MM.1S (cell line): ENCODE measurements around the gene TBX4.

ENCODE experiments used
- DNase-seq: peaks from one replicate; pipeline ENCODE4 v3.0.0-alpha.2; 2015
- H2AFZ ChIP-seq: fragments of 300-600 bp; sonication (generic); 2 replicates; pipeline ENCODE4 v1.6.0; 2016; ENCODE audit warnings: antibody characterized with exemption, low read length
- H3F3A ChIP-seq: fragments of 300-600 bp; sonication (generic); 2 replicates; pipeline ENCODE4 v1.6.1; 2016; ENCODE audit warnings: mild to moderate bottlenecking, antibody characterized with exemption, low read length, moderate library complexity, mixed read lengths; ENCODE audit not compliant: insufficient read depth
- H3K27ac ChIP-seq: fragments of 300-600 bp; sonication (generic); 2 replicates; pipeline ENCODE4 v1.5.1; 2016; ENCODE audit warnings: mild to moderate bottlenecking, low read length
- H3K27me3 ChIP-seq: fragments of 300-600 bp; sonication (generic); replicated peaks from 2 replicates; pipeline ENCODE4 v1.6.0; 2016; ENCODE audit warnings: low read length; ENCODE audit not compliant: insufficient read depth
- H3K36me3 ChIP-seq: fragments of 300-600 bp; sonication (generic); replicated peaks from 2 replicates; pipeline ENCODE4 v1.6.1; 2016; ENCODE audit warnings: mild to moderate bottlenecking, low read length, mixed read lengths; ENCODE audit not compliant: insufficient read depth
- H3K4me1 ChIP-seq: fragments of 300-600 bp; sonication (generic); 2 replicates; pipeline ENCODE4 v1.6.1; 2016; ENCODE audit warnings: low read length, mixed read lengths
- H3K4me2 ChIP-seq: fragments of 300-600 bp; sonication (generic); 2 replicates; pipeline ENCODE4 v1.6.0; 2016; ENCODE audit warnings: low read depth, low read length
- H3K4me3 ChIP-seq: fragments of 300-600 bp; sonication (generic); 2 replicates; pipeline ENCODE4 v1.5.1; 2016; ENCODE audit warnings: low read length, mixed read lengths
- H3K79me2 ChIP-seq: fragments of 300-600 bp; sonication (generic); 2 replicates; pipeline ENCODE4 v1.6.1; 2016; ENCODE audit warnings: mixed run types, low read length, mixed read lengths
- H3K9ac ChIP-seq: fragments of 300-600 bp; sonication (generic); 2 replicates; pipeline ENCODE4 v1.6.1; 2016; ENCODE audit warnings: low read length, mixed read lengths
- H3K9me2 ChIP-seq: fragments of 300-600 bp; sonication (generic); replicated peaks from 2 replicates; pipeline ENCODE4 v1.6.1; 2016; ENCODE audit warnings: mild to moderate bottlenecking, low read length, mixed read lengths; ENCODE audit not compliant: insufficient read depth
- H3K9me3 ChIP-seq: fragments of 300-600 bp; sonication (generic); replicated peaks from 2 replicates; pipeline ENCODE4 v1.6.1; 2016; ENCODE audit warnings: mild to moderate bottlenecking, low read length, mixed read lengths; ENCODE audit not compliant: insufficient read depth
- H4K20me1 ChIP-seq: fragments of 300-600 bp; sonication (generic); 2 replicates; pipeline ENCODE4 v1.6.1; 2016; ENCODE audit warnings: mild to moderate bottlenecking, low read length, moderate library complexity, mixed read lengths; ENCODE audit not compliant: insufficient read depth
- CTCF ChIP-seq: fragments of 300-600 bp; sonication (generic); IDR thresholded peaks from 2 replicates; pipeline ENCODE4 v1.5.1; 2016; ENCODE audit warnings: antibody characterized with exemption, low read length, mixed read lengths
- EZH2 ChIP-seq: fragments of 300-600 bp; sonication (generic); optimal IDR thresholded peaks from 2 replicates; pipeline ENCODE3; 2017; ENCODE audit warnings: low read depth, mild to moderate bottlenecking, antibody characterized with exemption, low read length, mixed read lengths
- EZH2phosphoT487 ChIP-seq: fragments of 300-600 bp; sonication (generic); IDR thresholded peaks from 2 replicates; pipeline ENCODE4 v1.6.1; 2018; ENCODE audit warnings: antibody characterized with exemption, low read length

TBX4 gene

GRCh38 chr17:61413661-61414126 lies 38.5 kb upstream of the TBX4 start:
- H3K4me1 ChIP-seq: no peaks in the 10 kb centered on the region

GRCh38 chr17:61414141-61414935 lies 37.9 kb upstream of the TBX4 start:
- no peak for TF ChIP-seq CTCF
- TF ChIP-seq EZH2: no peak
- TF ChIP-seq EZH2phosphoT487: no peak
- Histone ChIP-seq H3K4me1 (no peaks in the 10 kb centered on the region), H3K4me3 (no peak overlapping the region), H3K4me2 (no peak overlapping the region), H4K20me1 (no peaks in the 10 kb centered on the region), H3K9ac (no peak overlapping the region), H3K9me2 (no peaks in the 10 kb centered on the region), H3K27ac (no peak overlapping the region), H3K36me3 (no peaks in the 10 kb centered on the region), H3K79me2 (no peaks in the 10 kb centered on the region), H3K9me3 (no peaks in the 10 kb centered on the region), H3K27me3 (peaks cover 11% of the 10 kb centered on the region), H3F3A (0 out of 2 replicates have a peak, but pooled peaks cover 4% of the 10 kb centered on the region), H2AFZ (no peak overlapping the region)
- DNase-seq: no peak

More at GRCh38 chr17:61413661-61414126, 38.5 kb upstream of the TBX4 start:
- Histone ChIP-seq H3K4me3 (no peak overlapping the region), H3K9me2 (no peaks in the 10 kb centered on the region), H3K27me3 (peaks cover 13% of the 10 kb centered on the region), H4K20me1 (no peaks in the 10 kb centered on the region), H2AFZ (no peak overlapping the region), H3F3A (0 out of 2 replicates have a peak, but pooled peaks cover 4% of the 10 kb centered on the region), H3K27ac (no peak overlapping the region), H3K4me2 (no peak overlapping the region), H3K9ac (no peak overlapping the region), H3K9me3 (no peaks in the 10 kb centered on the region), H3K36me3 (no peaks in the 10 kb centered on the region), H3K79me2 (no peaks in the 10 kb centered on the region)
- TF ChIP-seq CTCF (no peak), EZH2phosphoT487 (no peak), EZH2 (no peak)
- no peak for DNase-seq

GRCh38 chr17:61414936-61415251 lies 37.3 kb upstream of the TBX4 start:
- Histone ChIP-seq H3K9me2 (no peaks in the 10 kb centered on the region), H4K20me1 (no peaks in the 10 kb centered on the region), H3K9ac (no peak overlapping the region), H3K79me2 (no peaks in the 10 kb centered on the region), H3K27me3 (peaks cover 9% of the 10 kb centered on the region), H3K4me3 (no peak overlapping the region), H2AFZ (no peak overlapping the region), H3K27ac (no peak overlapping the region), H3F3A (0 out of 2 replicates have a peak, but pooled peaks cover 4% of the 10 kb centered on the region), H3K4me2 (no peak overlapping the region), H3K9me3 (no peaks in the 10 kb centered on the region), H3K4me1 (no peaks in the 10 kb centered on the region), H3K36me3 (no peaks in the 10 kb centered on the region)
- no peak for DNase-seq
- no peak for TF ChIP-seq CTCF
- TF ChIP-seq EZH2phosphoT487: no peak
- TF ChIP-seq EZH2: no peak
